Mucosa of descending colon (tissue), 3 donors: ENCODE measurements around the gene LRRC70. TPM values are rescaled to one million over a fixed set of nuclear protein-coding genes. Genes with fewer than 3 reads are reported as not detected.
"Not testable (repeated sequence)": the region's sequence is repeated elsewhere in the genome, so short reads cannot be mapped to it uniquely, and the experiment has no call there.

Experiments used
- ATAC-seq: fragments of 200-7000 bp; cut with Tn5 transposase; one replicate; pipeline ENCODE4 v1.9.1; 2020; ENCODE audit warnings: mild to moderate bottlenecking, moderate library complexity
- DNase-seq, 3 donors: peaks; one replicate each; pipeline ENCODE4 v3.0.0-alpha.2; 2020
- H3K36me3 ChIP-seq: fragments of 200-600 bp; one replicate; pipeline ENCODE4 v1.8.0; 2021; ENCODE audit warnings: low read depth, mild to moderate bottlenecking
- H3K4me1 ChIP-seq: fragments of 200-600 bp; one replicate; pipeline ENCODE4 v1.8.0; 2021; ENCODE audit warnings: low read depth, mild to moderate bottlenecking
- H3K4me3 ChIP-seq: fragments of 200-600 bp; one replicate; pipeline ENCODE4 v1.8.0; 2021; ENCODE audit warnings: mild to moderate bottlenecking
- H3K9me3 ChIP-seq: fragments of 200-600 bp; one replicate; pipeline ENCODE4 v1.8.0; 2021; ENCODE audit warnings: mild to moderate bottlenecking
- CTCF ChIP-seq: fragments of 200-600 bp; IDR thresholded peaks from one replicate; pipeline ENCODE4 v1.8.0; 2022; ENCODE audit warnings: antibody characterized with exemption, mild to moderate bottlenecking
- intact Hi-C, 2 donors: fragments of 100-400 bp; cut with DNase I in 1 of 2; cut with micrococcal nuclease in 1 of 2; formaldehyde crosslinking; loops; one replicate each; pipeline versions ENCODE4 v1.11.0 to v1.11.1; 2022; cut with DNase I, micrococcal nuclease
- total RNA-seq, 3 donors: library from RNA; stranded (reverse); fragmentation: NEBNext Ultra II Directional in 2 of 3; extraction: Animal tissue kit (Norgen Biotek cat#: 25700) in 2 of 3; gene quantifications; one replicate each; pipeline versions ENCODE4 v1.2.1 to v1.2.4, GENCODE V29; 2021 to 2023
- donor health status: DM: no; HTN: no; CAD: no; lungs with moderate emphysema.
- donor health status: DM: no; HTN: no; CAD: no.
- donor health status: DM: no; HTN: yes; CAD: no.

LRRC70 gene
- total RNA-seq, 3 donors from 2014 or later, result 0.75 to 2.8 (median 1.4) TPM

DNA sequence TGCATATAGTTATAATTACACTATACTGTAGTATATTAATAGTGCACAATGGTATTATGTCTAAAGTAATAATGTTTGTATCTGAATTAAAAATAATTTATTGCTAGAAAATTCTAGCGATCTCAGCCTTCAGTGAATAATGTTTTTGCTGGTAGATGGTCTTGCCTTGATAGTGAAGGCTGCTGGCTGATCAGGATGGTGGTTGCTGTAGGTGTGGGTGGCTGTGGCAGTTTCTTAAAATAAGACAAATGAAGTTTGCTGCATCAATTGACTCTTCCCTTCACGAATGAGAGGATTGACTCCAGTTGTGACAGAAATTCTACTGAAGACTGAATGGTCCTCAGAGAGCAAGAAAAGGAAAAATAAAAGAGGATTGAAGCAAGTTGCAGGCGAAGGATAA is 19.7 kb upstream of the LRRC70 start:
- Histone ChIP-seq H3K4me3 (no peak overlapping the region), H3K36me3 (no peaks in the 10 kb centered on the region), H3K4me1 (no peaks in the 10 kb centered on the region), H3K9me3 (no peaks in the 10 kb centered on the region)
- ATAC-seq, result no peak
- no peak for TF ChIP-seq CTCF
- intact Hi-C loops, result no loop called here
- no peak for DNase-seq

DNA sequence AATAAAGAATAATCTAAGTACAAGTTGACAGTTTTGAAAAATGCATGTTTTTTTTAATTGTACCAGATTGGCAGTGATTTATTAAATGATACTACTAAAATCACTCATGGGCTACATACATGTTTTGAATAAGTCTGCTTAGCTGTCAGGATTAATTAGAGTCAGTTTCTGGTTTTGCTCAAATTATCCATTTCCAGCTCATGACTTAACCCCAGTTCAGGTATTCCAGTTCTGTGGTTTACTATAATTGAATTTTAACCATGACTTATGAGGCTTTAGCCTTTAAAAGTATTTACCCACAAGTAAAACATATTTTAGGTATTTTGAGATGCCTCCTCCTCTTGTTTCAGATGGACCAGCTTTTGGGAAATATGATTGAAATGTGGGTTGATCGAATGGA is 17.8 kb upstream of the LRRC70 start:
- no peak overlapping the region for H3K4me3 ChIP-seq
- H3K4me1 ChIP-seq, result no peaks in the 10 kb centered on the region
- no peak for TF ChIP-seq CTCF
- no peaks in the 10 kb centered on the region for H3K36me3 ChIP-seq
- intact Hi-C loops, result no loop called here
- no peak for DNase-seq
- ATAC-seq, result no peak
- H3K9me3 ChIP-seq, result no peaks in the 10 kb centered on the region

DNA sequence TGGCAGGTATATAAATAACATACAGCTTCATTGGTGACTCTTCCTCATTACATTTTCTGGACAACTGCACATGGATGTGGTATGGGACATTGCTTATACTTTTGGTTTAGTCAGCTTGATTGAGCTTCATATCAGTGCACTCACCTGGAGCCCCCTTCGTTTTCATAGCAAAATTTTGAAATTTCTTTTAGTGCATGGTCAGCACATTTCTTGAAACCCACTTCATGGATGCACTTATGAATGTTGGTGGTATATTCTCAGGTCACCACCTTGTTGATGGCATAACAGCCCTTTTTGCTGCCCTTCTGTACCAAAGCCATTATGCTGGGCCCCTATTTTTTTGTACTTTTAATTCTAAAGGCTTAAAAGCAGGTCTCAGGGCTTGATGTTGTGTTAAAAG is 16.7 kb upstream of the LRRC70 start:
- intact Hi-C loops, result no loop called here
- H3K4me1 ChIP-seq, result no peaks in the 10 kb centered on the region
- no peak overlapping the region for H3K4me3 ChIP-seq
- no peaks in the 10 kb centered on the region for H3K9me3 ChIP-seq
- TF ChIP-seq CTCF, result no peak
- DNase-seq, result no peak
- no peaks in the 10 kb centered on the region for H3K36me3 ChIP-seq
- no peak for ATAC-seq

- intact Hi-C loops, result no loop called here
Measured at GRCh38 chr5:62562867-62563266, 15.8 kb upstream of the LRRC70 start.

DNA sequence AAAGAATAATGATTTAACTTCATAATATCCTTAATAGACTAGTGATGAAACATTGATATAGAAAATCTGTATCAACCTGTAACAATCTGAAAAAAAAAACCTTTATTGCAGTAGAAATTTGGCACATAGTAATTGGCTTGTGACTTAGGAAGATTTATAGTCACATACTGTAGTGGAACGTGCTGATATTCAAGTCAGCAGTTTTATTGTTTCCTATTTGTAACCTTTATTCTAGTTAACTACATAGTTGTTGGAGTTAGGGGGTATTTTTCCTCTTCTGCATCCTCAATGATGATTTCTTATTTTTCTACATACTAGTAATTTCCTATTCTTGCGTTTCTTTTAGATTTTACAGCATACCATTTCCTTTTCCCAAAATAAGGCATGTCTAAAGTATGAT is 14.5 kb upstream of the LRRC70 start:
- intact Hi-C loops, result no loop called here
- no peak for DNase-seq
- Histone ChIP-seq H3K4me3 (no peak overlapping the region), H3K36me3 (no peaks in the 10 kb centered on the region), H3K4me1 (no peaks in the 10 kb centered on the region), H3K9me3 (peaks cover 8% of the 10 kb centered on the region)
- TF ChIP-seq CTCF, result no peak
- no peak for ATAC-seq

More at GRCh38 chr5:62562867-62563266, 15.8 kb upstream of the LRRC70 start:
- no peak for TF ChIP-seq CTCF
- ATAC-seq (no peak), DNase-seq (no peak)
- no peaks in the 10 kb centered on the region for H3K4me1 ChIP-seq
- H3K9me3 ChIP-seq, result peaks cover 3% of the 10 kb centered on the region
- no peaks in the 10 kb centered on the region for H3K36me3 ChIP-seq
- no peak overlapping the region for H3K4me3 ChIP-seq

DNA sequence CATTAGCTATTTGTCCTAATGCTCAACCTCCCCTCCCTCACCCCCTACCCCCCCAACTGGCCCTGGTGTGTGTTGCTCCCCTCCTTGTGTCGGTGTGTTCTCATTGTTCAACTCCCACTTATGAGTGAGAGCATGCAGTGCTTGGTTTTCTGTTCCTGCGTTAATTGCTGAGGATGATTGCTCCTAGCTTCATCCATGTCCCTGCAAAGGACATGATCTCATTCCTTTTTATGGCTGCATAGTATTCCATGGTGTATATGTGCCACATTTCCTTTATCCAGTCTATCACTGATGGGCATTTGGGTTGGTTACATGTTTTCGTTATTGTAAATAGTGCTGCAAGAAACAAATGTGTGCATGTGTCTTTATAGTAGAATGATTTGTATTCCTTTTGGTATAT is 12.9 kb upstream of the LRRC70 start:
- DNase-seq, H3K9me3 ChIP-seq, H3K4me3 ChIP-seq, ATAC-seq, intact Hi-C loops, H3K36me3 ChIP-seq, H3K4me1 ChIP-seq: not testable (repeated sequence)
